ENCODE measurements around the gene ABCG1.

Gene ABCG1

DNA sequence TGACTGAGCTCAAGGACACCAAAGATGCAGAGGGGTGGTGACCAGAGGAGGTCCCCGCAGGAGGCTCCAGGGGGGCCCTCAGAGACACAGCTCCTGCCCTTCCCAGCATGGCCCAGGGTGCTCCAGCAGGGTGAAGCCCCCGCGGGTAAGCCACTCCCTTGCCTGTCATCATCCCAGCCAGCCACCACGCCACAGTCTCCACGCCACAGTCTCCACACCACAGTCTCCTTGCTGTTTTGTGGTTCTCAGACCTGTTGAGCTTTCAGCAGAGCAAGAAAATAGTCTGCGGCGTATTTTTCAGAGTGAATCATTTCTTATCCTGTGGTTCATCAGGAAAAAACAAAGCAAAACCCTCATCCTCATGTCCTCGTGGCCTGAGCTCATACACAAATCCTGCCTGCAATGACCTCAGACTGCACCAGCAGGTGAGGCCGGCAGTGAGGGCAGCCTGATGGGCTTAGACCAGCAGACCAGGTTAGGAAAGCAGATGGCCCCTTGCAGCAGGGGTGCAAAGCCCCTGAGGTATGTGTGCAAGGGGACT is 25.7 kb upstream of the ABCG1 start:
- H2AFZ ChIP-seq (ENCODE audit: low read length): no peak overlapping the region
- TF ChIP-seq EZH2 (optimal IDR thresholded peaks at IDR 0.05; ENCODE audit: low read depth, low read length) (no peak), CTCF (IDR thresholded peaks at IDR 0.05; ENCODE audit: low read length) (no peak), EZH2phosphoT487 (IDR thresholded peaks at IDR 0.05; ENCODE audit: low read length) (no peak)
- no peak overlapping the region for H3K9ac ChIP-seq (ENCODE audit: low read length)
- H3K79me2 ChIP-seq (ENCODE audit: low read length): no peaks in the 10 kb centered on the region
- no peaks in the 10 kb centered on the region for H3K36me3 ChIP-seq (replicated peaks; ENCODE audit: insufficient read depth, low read length)
- no peak overlapping the region for H3K4me2 ChIP-seq (ENCODE audit: low read depth, low read length)
- no peaks in the 10 kb centered on the region for H3K9me2 ChIP-seq (replicated peaks; ENCODE audit: insufficient read depth, low read length)
- no peak for DNase-seq
- H3F3A ChIP-seq (ENCODE audit: insufficient read depth, low read length): peaks cover 5% of the 10 kb centered on the region; the same call in 1 of the 2 replicates
- H3K4me3 ChIP-seq (ENCODE audit: low read length): no peak overlapping the region
- H3K27ac ChIP-seq (ENCODE audit: low read length): no peak overlapping the region
- H3K4me1 ChIP-seq (ENCODE audit: low read length): peaks cover 6% of the 10 kb centered on the region
- peaks cover 11% of the 10 kb centered on the region; the same call in 1 of the 2 replicates for H3K27me3 ChIP-seq (replicated peaks; ENCODE audit: insufficient read depth, low read length)
- no peaks in the 10 kb centered on the region for H4K20me1 ChIP-seq (ENCODE audit: insufficient read depth, low read length)
- no peaks in the 10 kb centered on the region for H3K9me3 ChIP-seq (replicated peaks; ENCODE audit: insufficient read depth, low read length)

DNA sequence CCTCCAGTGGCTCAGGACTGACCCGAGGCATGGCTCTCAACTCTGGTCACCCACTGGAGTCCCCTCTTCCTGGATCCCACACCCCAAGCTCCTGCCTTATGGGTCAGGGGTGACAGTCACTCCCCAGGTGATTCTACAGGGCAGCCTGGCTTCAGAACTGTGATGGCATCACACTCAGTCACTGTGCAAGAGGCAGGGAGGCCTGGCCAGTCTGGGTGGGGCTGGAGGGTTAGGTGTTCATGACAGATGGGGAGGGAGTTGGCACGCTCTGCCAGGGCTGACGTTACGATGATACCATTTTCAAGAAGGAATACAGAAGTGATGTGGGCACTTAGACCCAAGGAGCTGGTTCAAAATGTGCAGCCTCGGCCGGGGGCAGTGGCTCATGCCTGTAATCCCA is 25.2 kb upstream of the ABCG1 start:
- no peaks in the 10 kb centered on the region for H3K9me2 ChIP-seq (replicated peaks; ENCODE audit: insufficient read depth, low read length)
- TF ChIP-seq EZH2 (optimal IDR thresholded peaks at IDR 0.05; ENCODE audit: low read depth, low read length): no peak
- TF ChIP-seq CTCF (IDR thresholded peaks at IDR 0.05; ENCODE audit: low read length): no peak
- TF ChIP-seq EZH2phosphoT487 (IDR thresholded peaks at IDR 0.05; ENCODE audit: low read length): no peak
- no peak overlapping the region for H3K4me3 ChIP-seq (ENCODE audit: low read length)
- H3K9ac ChIP-seq (ENCODE audit: low read length): no peak overlapping the region
- no peaks in the 10 kb centered on the region for H3K79me2 ChIP-seq (ENCODE audit: low read length)
- no peaks in the 10 kb centered on the region for H3K36me3 ChIP-seq (replicated peaks; ENCODE audit: insufficient read depth, low read length)
- H3K27ac ChIP-seq (ENCODE audit: low read length): no peak overlapping the region
- peaks cover 4% of the 10 kb centered on the region for H3K4me1 ChIP-seq (ENCODE audit: low read length)
- H3F3A ChIP-seq (ENCODE audit: insufficient read depth, low read length): peaks cover under 1% of the 10 kb centered on the region; the same call in 1 of the 2 replicates
- no peak for DNase-seq
- no peaks in the 10 kb centered on the region for H3K9me3 ChIP-seq (replicated peaks; ENCODE audit: insufficient read depth, low read length)
- H4K20me1 ChIP-seq (ENCODE audit: insufficient read depth, low read length): no peaks in the 10 kb centered on the region
- H2AFZ ChIP-seq (ENCODE audit: low read length): no peak overlapping the region
- peaks cover 11% of the 10 kb centered on the region; the same call in 1 of the 2 replicates for H3K27me3 ChIP-seq (replicated peaks; ENCODE audit: insufficient read depth, low read length)
- no peak overlapping the region for H3K4me2 ChIP-seq (ENCODE audit: low read depth, low read length)

GRCh38 chr21:42194863-42195262 is 24.1 kb upstream of the ABCG1 start:
- Histone ChIP-seq H3K79me2 (ENCODE audit: low read length) (no peaks in the 10 kb centered on the region), H3K9me2 (replicated peaks; ENCODE audit: insufficient read depth, low read length) (no peaks in the 10 kb centered on the region), H3K9me3 (replicated peaks; ENCODE audit: insufficient read depth, low read length) (no peaks in the 10 kb centered on the region), H4K20me1 (ENCODE audit: insufficient read depth, low read length) (no peaks in the 10 kb centered on the region), H3K4me2 (ENCODE audit: low read depth, low read length) (no peak overlapping the region), H3K36me3 (replicated peaks; ENCODE audit: insufficient read depth, low read length) (no peaks in the 10 kb centered on the region), H3K27me3 (replicated peaks; ENCODE audit: insufficient read depth, low read length) (peaks cover 11% of the 10 kb centered on the region; the same call in 1 of the 2 replicates), H3K27ac (ENCODE audit: low read length) (no peak overlapping the region), H3K9ac (ENCODE audit: low read length) (no peak overlapping the region), H3K4me1 (ENCODE audit: low read length) (peaks cover 11% of the 10 kb centered on the region), H2AFZ (ENCODE audit: low read length) (no peak overlapping the region), H3K4me3 (ENCODE audit: low read length) (no peak overlapping the region), H3F3A (ENCODE audit: insufficient read depth, low read length) (no peaks in the 10 kb centered on the region)
- DNase-seq: no peak
- TF ChIP-seq EZH2 (optimal IDR thresholded peaks at IDR 0.05; ENCODE audit: low read depth, low read length) (no peak), CTCF (IDR thresholded peaks at IDR 0.05; ENCODE audit: low read length) (no peak), EZH2phosphoT487 (IDR thresholded peaks at IDR 0.05; ENCODE audit: low read length) (no peak)
